Uterus (tissue), 4 donors: Measurements from ENCODE around the gene FCER1G. TPM values are rescaled to one million over a fixed set of nuclear protein-coding genes. Genes with fewer than 3 reads are reported as not detected.

Source experiments
- DNase-seq, 2 donors: peaks; one replicate each; pipeline ENCODE4 v3.0.0-alpha.2; 2019 to 2020
- H3K27ac ChIP-seq, 2 donors: fragments of 200-600 bp; sonication (generic); 1 replicate in 1 of 2; 2 replicates in 1 of 2; pipeline ENCODE4 v1.5.1; 2016 to 2018
- H3K27me3 ChIP-seq, 2 donors: fragments of 200-600 bp; sonication (generic); one replicate each; pipeline ENCODE4 v1.5.1; 2018 to 2019; ENCODE audit warnings: control low read depth in 1 of 2
- H3K36me3 ChIP-seq, 2 donors: fragments of 200-600 bp; sonication (generic); one replicate each; pipeline ENCODE4 v1.5.1; 2019; ENCODE audit warnings: control low read depth in 1 of 2
- H3K4me1 ChIP-seq, 2 donors: fragments of 200-600 bp; sonication (generic); one replicate each; pipeline ENCODE4 v1.5.1; 2018 to 2019; ENCODE audit warnings: control low read depth in 1 of 2
- H3K4me3 ChIP-seq, 2 donors: fragments of 200-600 bp; sonication (generic); 1 replicate in 1 of 2; 2 replicates in 1 of 2; pipeline ENCODE4 v1.5.1; 2018 to 2019; ENCODE audit warnings: mild to moderate bottlenecking in 1 of 2
- H3K9me3 ChIP-seq, 2 donors: fragments of 200-600 bp; sonication (generic); one replicate each; pipeline ENCODE4 v1.5.1; 2019; ENCODE audit warnings: control low read depth in 1 of 2
- POLR2A ChIP-seq, 2 donors: fragments of 450-650 bp; IDR thresholded peaks; one replicate each; pipeline ENCODE4 v1.6.1; 2016; ENCODE audit warnings: antibody characterized with exemption in 2 of 2, mild to moderate bottlenecking in 1 of 2, moderate library complexity in 1 of 2
- intact Hi-C: fragments of 100-400 bp; cut with DNase I; formaldehyde crosslinking; loops from one replicate; pipeline ENCODE4 v1.15.1; 2023; ENCODE audit warnings: low total_unique reads
- total RNA-seq, 4 donors: library from RNA; depleted of rRNA in 3 of 4; stranded (reverse); fragments of >200 nt in 3 of 4; gene quantifications; one replicate each; pipeline versions ENCODE4 v1.1.0 to v1.2.4, GENCODE V29; 2014 to 2023
- TF ChIP-seq, protein P1 (sequence below), 4 experiments: fragments of 200-600 bp in 2 of 4; fragments of 450-650 bp in 2 of 4; sonication (generic) in 2 of 4; IDR thresholded peaks; one replicate each; pipeline ENCODE4 v1.5.1; 2016 to 2019; ENCODE audit warnings: antibody characterized with exemption in 4 of 4, mild to moderate bottlenecking in 2 of 4, moderate library complexity in 1 of 4
- donor health status: DM: yes; HTN: yes; CAD: no.

The FCER1G gene
- total RNA-seq, 4 donors from 2014 or later: 1.3 to 39.4 (median 12.6) TPM

GRCh38 chr1:161228032-161228431 lies 12.9 kb downstream of the FCER1G start:
- intact Hi-C loops: no loop called here
- Histone ChIP-seq H3K9me3 (no peaks in the 10 kb centered on the region), H3K27me3 (no peaks in the 10 kb centered on the region), H3K36me3 (no peaks in the 10 kb centered on the region), H3K4me3 (no peak overlapping the region), H3K4me1 (peaks cover 2 to 8% of the 10 kb centered on the region in 2 donors), H3K27ac (no peak overlapping the region)
- DNase-seq: no peak
- no peak for TF ChIP-seq POLR2A (IDR thresholded peaks at IDR 0.05)
- TF ChIP-seq, protein P1, sequence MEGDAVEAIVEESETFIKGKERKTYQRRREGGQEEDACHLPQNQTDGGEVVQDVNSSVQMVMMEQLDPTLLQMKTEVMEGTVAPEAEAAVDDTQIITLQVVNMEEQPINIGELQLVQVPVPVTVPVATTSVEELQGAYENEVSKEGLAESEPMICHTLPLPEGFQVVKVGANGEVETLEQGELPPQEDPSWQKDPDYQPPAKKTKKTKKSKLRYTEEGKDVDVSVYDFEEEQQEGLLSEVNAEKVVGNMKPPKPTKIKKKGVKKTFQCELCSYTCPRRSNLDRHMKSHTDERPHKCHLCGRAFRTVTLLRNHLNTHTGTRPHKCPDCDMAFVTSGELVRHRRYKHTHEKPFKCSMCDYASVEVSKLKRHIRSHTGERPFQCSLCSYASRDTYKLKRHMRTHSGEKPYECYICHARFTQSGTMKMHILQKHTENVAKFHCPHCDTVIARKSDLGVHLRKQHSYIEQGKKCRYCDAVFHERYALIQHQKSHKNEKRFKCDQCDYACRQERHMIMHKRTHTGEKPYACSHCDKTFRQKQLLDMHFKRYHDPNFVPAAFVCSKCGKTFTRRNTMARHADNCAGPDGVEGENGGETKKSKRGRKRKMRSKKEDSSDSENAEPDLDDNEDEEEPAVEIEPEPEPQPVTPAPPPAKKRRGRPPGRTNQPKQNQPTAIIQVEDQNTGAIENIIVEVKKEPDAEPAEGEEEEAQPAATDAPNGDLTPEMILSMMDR (IDR thresholded peaks at IDR 0.05): no peak

DNA sequence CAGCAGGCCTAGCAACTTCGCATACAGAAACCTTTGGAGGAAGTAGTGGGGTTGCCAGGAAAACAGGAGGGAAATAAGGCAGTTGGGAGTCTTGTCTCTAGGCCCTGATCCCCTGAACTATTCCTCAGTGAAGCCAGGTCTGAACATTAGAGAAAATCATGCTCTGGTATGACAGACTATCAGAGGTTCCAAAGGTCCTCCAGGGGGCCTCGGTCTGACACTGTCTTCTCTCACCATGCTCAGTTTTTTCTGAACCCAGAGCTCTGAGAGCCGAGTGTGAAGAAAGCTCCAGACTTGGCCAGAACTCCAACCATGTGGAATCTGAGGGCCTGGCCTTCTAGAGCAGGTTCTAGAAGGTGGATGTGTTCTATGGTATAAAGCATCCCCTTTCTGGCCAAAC lies 14.8 kb downstream of the FCER1G start:
- H3K4me3 ChIP-seq: no peak overlapping the region
- TF ChIP-seq POLR2A (IDR thresholded peaks at IDR 0.05): no peak
- TF ChIP-seq, protein P1 (IDR thresholded peaks at IDR 0.05): no peak
- intact Hi-C loops: no loop called here
- H3K27me3 ChIP-seq: no peaks in the 10 kb centered on the region
- no peak overlapping the region for H3K27ac ChIP-seq
- H3K4me1 ChIP-seq: peaks cover 2 to 8% of the 10 kb centered on the region in 2 donors
- no peaks in the 10 kb centered on the region for H3K9me3 ChIP-seq
- no peak for DNase-seq
- no peaks in the 10 kb centered on the region for H3K36me3 ChIP-seq

GRCh38 chr1:161230762-161231161 lies 15.7 kb downstream of the FCER1G start:
- intact Hi-C loops: no loop called here
- no peak overlapping the region for H3K4me3 ChIP-seq
- no peak for TF ChIP-seq POLR2A (IDR thresholded peaks at IDR 0.05)
- TF ChIP-seq, protein P1 (IDR thresholded peaks at IDR 0.05): no peak
- DNase-seq: no peak
- no peaks in the 10 kb centered on the region for H3K27me3 ChIP-seq
- H3K9me3 ChIP-seq: no peaks in the 10 kb centered on the region
- peaks cover 2 to 8% of the 10 kb centered on the region in 2 donors for H3K4me1 ChIP-seq
- H3K36me3 ChIP-seq: no peaks in the 10 kb centered on the region
- H3K27ac ChIP-seq: no peak overlapping the region

- Histone ChIP-seq H3K9me3 (no peaks in the 10 kb centered on the region), H3K4me1 (no peaks in the 10 kb centered on the region), H3K27me3 (no peaks in the 10 kb centered on the region), H3K36me3 (no peaks in the 10 kb centered on the region), H3K4me3 (no peak overlapping the region), H3K27ac (no peak overlapping the region)
- no peak for DNase-seq
- intact Hi-C loops: no loop called here
- TF ChIP-seq POLR2A (IDR thresholded peaks at IDR 0.05): no peak
- TF ChIP-seq, protein P1 (IDR thresholded peaks at IDR 0.05): no peak
Observed at GRCh38 chr1:161233102-161233501, 18.0 kb downstream of the FCER1G start.

- H3K9me3 ChIP-seq: no peaks in the 10 kb centered on the region
- no peak for TF ChIP-seq POLR2A (IDR thresholded peaks at IDR 0.05)
- DNase-seq: no peak
- H3K27ac ChIP-seq: no peak overlapping the region
- no peaks in the 10 kb centered on the region for H3K4me1 ChIP-seq
- intact Hi-C loops: no loop called here
- H3K27me3 ChIP-seq: no peaks in the 10 kb centered on the region
- no peaks in the 10 kb centered on the region for H3K36me3 ChIP-seq
- no peak overlapping the region for H3K4me3 ChIP-seq
Observed at GRCh38 chr1:161235957-161236775, 21.1 kb downstream of the FCER1G start.
